DOHH2 (cell line): Measurements from ENCODE around the gene CREBRF.

Source experiments
- H3F3A ChIP-seq: fragments of 200-600 bp; sonication (generic), shearing (Covaris generic); 2 replicates; pipeline ENCODE4 v1.6.0; 2016; ENCODE audit warnings: antibody characterized with exemption, mild to moderate bottlenecking; ENCODE audit not compliant: control insufficient read depth, insufficient read depth
- H3K27ac ChIP-seq: fragments of 200-600 bp; sonication (generic); 2 replicates; pipeline ENCODE4 v1.5.1; 2014; ENCODE audit warnings: low read depth, mild to moderate bottlenecking, low read length, moderate library complexity
- H3K27me3 ChIP-seq: fragments of 200-600 bp; sonication (generic); 2 replicates; pipeline ENCODE4 v1.6.1; 2014; ENCODE audit warnings: mild to moderate bottlenecking, low read length, mixed read lengths; ENCODE audit not compliant: control insufficient read depth
- H3K36me3 ChIP-seq: fragments of 200-600 bp; sonication (generic); 2 replicates; pipeline ENCODE4 v1.6.1; 2014; ENCODE audit warnings: mild to moderate bottlenecking, low read length, moderate library complexity, mixed read lengths; ENCODE audit not compliant: control insufficient read depth
- H3K4me1 ChIP-seq: fragments of 200-600 bp; sonication (generic); 2 replicates; pipeline ENCODE4 v1.6.1; 2014; ENCODE audit warnings: mild to moderate bottlenecking, low read length, mixed read lengths; ENCODE audit not compliant: control insufficient read depth
- H3K4me2 ChIP-seq: fragments of 200-600 bp; sonication (generic); 2 replicates; pipeline ENCODE4 v1.6.0; 2014; ENCODE audit warnings: mild to moderate bottlenecking, low read length, moderate library complexity
- H3K4me3 ChIP-seq: fragments of 200-600 bp; sonication (generic); 2 replicates; pipeline ENCODE4 v1.5.1; 2014; ENCODE audit warnings: mild to moderate bottlenecking, low read length, mixed read lengths
- H3K79me2 ChIP-seq: fragments of 200-600 bp; sonication (generic); 2 replicates; pipeline ENCODE4 v1.6.1; 2014; ENCODE audit warnings: mild to moderate bottlenecking, low read length, mixed read lengths; ENCODE audit not compliant: control insufficient read depth
- H3K9me2 ChIP-seq: fragments of 200-600 bp; sonication (generic); replicated peaks from 2 replicates; pipeline ENCODE4 v1.6.1; 2014; ENCODE audit warnings: mild to moderate bottlenecking, low read length, mixed read lengths; ENCODE audit not compliant: control insufficient read depth
- H3K9me3 ChIP-seq: fragments of 200-600 bp; sonication (generic); 2 replicates; pipeline ENCODE4 v1.6.1; 2014; ENCODE audit warnings: antibody characterized with exemption, low read length, mixed read lengths; ENCODE audit not compliant: control insufficient read depth, insufficient read depth
- H4K20me1 ChIP-seq: fragments of 200-600 bp; sonication (generic); 2 replicates; pipeline ENCODE4 v1.6.0; 2014; ENCODE audit warnings: low read depth, mild to moderate bottlenecking, antibody characterized with exemption, low read length, moderate library complexity; ENCODE audit not compliant: control insufficient read depth, insufficient read depth
- EZH2phosphoT487 ChIP-seq: fragments of 200-600 bp; sonication (generic); IDR thresholded peaks from 2 replicates; pipeline ENCODE4 v1.6.1; 2017; ENCODE audit warnings: borderline replicate concordance, mild to moderate bottlenecking, antibody characterized with exemption, low read length, moderate library complexity, mixed read lengths
- TF ChIP-seq, protein P1 (sequence below): fragments of 200-600 bp; sonication (generic); IDR thresholded peaks from one replicate; pipeline ENCODE4 v1.5.1; 2014; ENCODE audit warnings: antibody characterized with exemption, mild to moderate bottlenecking, low read depth, low read length; ENCODE audit not compliant: poor library complexity, severe bottlenecking

The CREBRF gene

DNA sequence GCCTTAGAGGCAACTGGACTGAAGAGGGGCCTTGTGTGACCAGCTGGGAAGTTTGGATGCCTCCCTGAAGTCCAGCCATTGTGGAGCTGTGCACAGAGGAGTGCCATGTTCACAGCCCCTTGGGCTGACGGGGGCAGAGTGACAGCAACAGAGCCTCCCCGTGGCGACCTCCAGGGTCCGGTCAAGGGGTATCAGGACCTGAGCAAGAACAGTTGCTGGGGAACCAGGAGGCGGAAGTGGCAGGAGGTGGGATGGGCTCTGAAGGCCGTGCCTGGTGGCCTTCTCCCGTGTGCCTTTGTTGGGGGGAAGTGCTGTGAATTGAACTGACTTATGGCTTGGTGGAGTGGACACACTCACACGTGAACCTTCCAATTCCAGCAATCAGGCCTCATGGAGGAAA is 102.2 kb downstream of the CREBRF start:
- Histone ChIP-seq H3K9me3 (no peaks in the 10 kb centered on the region), H3K4me2 (no peak overlapping the region), H3K4me1 (no peaks in the 10 kb centered on the region), H3K27ac (no peak overlapping the region), H4K20me1 (no peaks in the 10 kb centered on the region), H3K36me3 (peaks cover 33% of the 10 kb centered on the region), H3K9me2 (no peaks in the 10 kb centered on the region), H3K4me3 (no peak overlapping the region), H3K27me3 (no peaks in the 10 kb centered on the region), H3K79me2 (no peaks in the 10 kb centered on the region), H3F3A (no peaks in the 10 kb centered on the region)
- no peak for TF ChIP-seq EZH2phosphoT487
- TF ChIP-seq, protein P1, sequence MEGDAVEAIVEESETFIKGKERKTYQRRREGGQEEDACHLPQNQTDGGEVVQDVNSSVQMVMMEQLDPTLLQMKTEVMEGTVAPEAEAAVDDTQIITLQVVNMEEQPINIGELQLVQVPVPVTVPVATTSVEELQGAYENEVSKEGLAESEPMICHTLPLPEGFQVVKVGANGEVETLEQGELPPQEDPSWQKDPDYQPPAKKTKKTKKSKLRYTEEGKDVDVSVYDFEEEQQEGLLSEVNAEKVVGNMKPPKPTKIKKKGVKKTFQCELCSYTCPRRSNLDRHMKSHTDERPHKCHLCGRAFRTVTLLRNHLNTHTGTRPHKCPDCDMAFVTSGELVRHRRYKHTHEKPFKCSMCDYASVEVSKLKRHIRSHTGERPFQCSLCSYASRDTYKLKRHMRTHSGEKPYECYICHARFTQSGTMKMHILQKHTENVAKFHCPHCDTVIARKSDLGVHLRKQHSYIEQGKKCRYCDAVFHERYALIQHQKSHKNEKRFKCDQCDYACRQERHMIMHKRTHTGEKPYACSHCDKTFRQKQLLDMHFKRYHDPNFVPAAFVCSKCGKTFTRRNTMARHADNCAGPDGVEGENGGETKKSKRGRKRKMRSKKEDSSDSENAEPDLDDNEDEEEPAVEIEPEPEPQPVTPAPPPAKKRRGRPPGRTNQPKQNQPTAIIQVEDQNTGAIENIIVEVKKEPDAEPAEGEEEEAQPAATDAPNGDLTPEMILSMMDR = no peak

DNA sequence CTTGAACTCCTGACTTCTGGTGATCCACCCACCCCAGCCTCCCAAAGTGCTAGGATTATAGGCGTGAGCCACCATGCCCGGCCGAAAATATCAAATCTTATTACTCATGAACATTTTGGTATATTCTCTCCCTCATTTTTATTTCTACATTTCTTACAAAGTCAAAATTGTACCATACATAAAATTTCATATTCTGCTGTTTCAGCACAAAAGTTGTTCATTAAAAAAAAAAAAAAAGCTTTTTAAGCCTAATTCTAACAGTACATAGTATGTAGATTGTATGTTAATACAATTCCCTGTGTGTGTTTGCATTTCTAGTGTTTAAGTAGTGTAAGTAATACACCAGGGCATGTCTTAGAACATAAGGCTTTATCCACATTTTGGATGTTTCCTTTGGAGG is 103.1 kb downstream of the CREBRF start:
- TF ChIP-seq, protein P1 = no peak
- TF ChIP-seq EZH2phosphoT487 = no peak
- Histone ChIP-seq H3K36me3 (peaks cover 27% of the 10 kb centered on the region), H3K79me2 (no peaks in the 10 kb centered on the region), H3K4me2 (no peak overlapping the region), H3K27ac (no peak overlapping the region), H3K4me1 (no peaks in the 10 kb centered on the region), H3K4me3 (no peak overlapping the region), H3K27me3 (no peaks in the 10 kb centered on the region), H3K9me2 (no peaks in the 10 kb centered on the region), H4K20me1 (no peaks in the 10 kb centered on the region), H3F3A (no peaks in the 10 kb centered on the region), H3K9me3 (no peaks in the 10 kb centered on the region)

DNA sequence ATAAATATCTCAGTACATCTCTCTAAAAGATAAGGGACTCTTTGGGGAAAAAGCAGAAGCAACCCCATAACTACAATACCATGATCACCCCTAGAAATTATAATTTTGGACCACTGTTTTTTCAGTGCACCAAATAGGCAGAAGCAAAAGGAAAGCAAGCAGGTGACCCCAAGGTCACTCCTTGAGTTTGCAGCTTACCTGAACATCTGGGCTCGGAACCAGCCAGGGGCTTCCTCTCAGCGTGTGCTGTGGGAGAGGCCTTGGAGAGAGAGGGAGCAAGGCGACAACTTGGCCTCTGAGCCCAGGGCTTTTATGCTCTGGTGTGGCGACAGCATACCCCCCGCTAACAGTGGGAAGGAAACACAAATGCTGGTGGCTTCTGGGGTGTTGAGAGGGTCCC is 105.0 kb downstream of the CREBRF start:
- TF ChIP-seq, protein P1 = no peak
- TF ChIP-seq EZH2phosphoT487 = no peak
- H3F3A ChIP-seq = no peaks in the 10 kb centered on the region
- peaks cover 21% of the 10 kb centered on the region for H3K36me3 ChIP-seq
- H3K9me3 ChIP-seq = no peaks in the 10 kb centered on the region
- no peaks in the 10 kb centered on the region for H3K27me3 ChIP-seq
- H3K79me2 ChIP-seq = no peaks in the 10 kb centered on the region
- H3K4me1 ChIP-seq = no peaks in the 10 kb centered on the region
- H3K27ac ChIP-seq = no peak overlapping the region
- no peaks in the 10 kb centered on the region for H3K9me2 ChIP-seq
- H3K4me2 ChIP-seq = no peak overlapping the region
- no peak overlapping the region for H3K4me3 ChIP-seq
- H4K20me1 ChIP-seq = no peaks in the 10 kb centered on the region

DNA sequence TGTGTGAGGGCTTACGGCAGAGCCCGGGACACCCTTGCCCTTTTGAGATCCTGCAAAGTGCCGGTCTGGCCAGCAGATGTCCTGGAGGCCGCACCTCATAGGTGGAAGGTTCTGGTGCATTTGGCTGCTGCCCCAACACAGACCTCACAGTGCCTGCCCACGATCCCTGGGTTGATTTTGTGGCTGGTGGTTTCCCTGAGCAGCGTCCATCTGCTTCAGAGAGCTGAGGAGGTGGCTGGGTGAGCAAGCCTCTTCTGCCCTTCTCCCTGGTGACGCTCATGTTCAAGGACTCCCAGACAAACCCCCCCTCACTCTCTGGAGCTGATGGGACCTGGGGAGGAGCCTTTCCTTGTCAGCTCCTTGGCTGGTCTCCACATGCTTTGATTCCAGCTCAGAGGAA is 107.1 kb downstream of the CREBRF start:
- TF ChIP-seq, protein P1 = no peak
- no peak for TF ChIP-seq EZH2phosphoT487
- no peaks in the 10 kb centered on the region for H3K4me1 ChIP-seq
- H3K4me3 ChIP-seq = no peak overlapping the region
- no peaks in the 10 kb centered on the region for H3K9me2 ChIP-seq
- no peak overlapping the region for H3K27ac ChIP-seq
- H3K27me3 ChIP-seq = no peaks in the 10 kb centered on the region
- peaks cover 18% of the 10 kb centered on the region for H3K36me3 ChIP-seq
- H3K9me3 ChIP-seq = no peaks in the 10 kb centered on the region
- no peaks in the 10 kb centered on the region for H3K79me2 ChIP-seq
- H3F3A ChIP-seq = no peaks in the 10 kb centered on the region
- H4K20me1 ChIP-seq = no peaks in the 10 kb centered on the region
- no peak overlapping the region for H3K4me2 ChIP-seq
